K562 (cell line): ENCODE results near the gene PLEKHM3. TPM values are rescaled to one million over a fixed set of nuclear protein-coding genes. Genes with fewer than 3 reads are reported as not detected.

Experiments used
- ATAC-seq: fragments of 200-7000 bp; cut with Tn5 transposase; 3 replicates; pipeline ENCODE4 v1.9.1; 2020; ENCODE audit warnings: moderate library complexity
- BruUV-seq: library from RNA; stranded (reverse); fragments of 400-500 nt; replicated peaks from 2 replicates; lab custom pipeline; 2021; lab: Mats Ljungman, UMichigan
- CTCF ChIA-PET: fragments of 300-600 bp; formaldehyde crosslinking; extraction: SDS; loops from one replicate; lab custom pipeline; 2021; ENCODE audit warnings: low intra/inter-chr PET ratio; lab: Yijun Ruan, JAX
- POLR2A ChIA-PET: fragments of 300-600, 350-650 bp; sonication (Branson Sonifier 250); formaldehyde crosslinking; extraction: SDS; loops from one replicate; lab custom pipeline; 2021; ENCODE audit warnings: antibody characterized with exemption, inconsistent platforms; lab: Yijun Ruan, JAX
- DNase-seq, 4 experiments: peaks; one replicate each; pipeline versions ENCODE4 v3.0.0 to v3.0.0-alpha.2; 2011 to 2018; ENCODE audit warnings: low spot score in 3 of 4, mixed read lengths in 3 of 4; ENCODE audit errors: extremely low read depth in 1 of 4
- FAIRE-seq: peaks from 2 replicates; lab custom pipeline; 2011; peaks lifted over from hg19 to GRCh38; lab: Jason Lieb, UNC
- H2AFZ ChIP-seq: 2 replicates; pipeline ENCODE4 v1.6.0; 2011; ENCODE audit warnings: low read depth, low read length, control low read depth, inconsistent platforms
- H3K27ac ChIP-seq: fragments of 200-600 bp; 3 replicates; pipeline ENCODE4 v1.8.0; 2011; ENCODE audit warnings: low read depth, mild to moderate bottlenecking, control low read depth, inconsistent platforms, low read length, moderate library complexity, mixed read lengths; ENCODE audit errors: extremely low read depth
- H3K27me3 ChIP-seq, 2 experiments: fragments of 300-600 bp in 1 of 2; 2 replicates in 1 of 2; 3 replicates in 1 of 2; pipeline versions ENCODE4 v1.6.0 to v1.8.0; 2011; ENCODE audit warnings: inconsistent platforms in 2 of 2, low read length in 2 of 2, mild to moderate bottlenecking in 1 of 2, mixed read lengths in 1 of 2, moderate library complexity in 1 of 2; ENCODE audit not compliant: control insufficient read depth in 2 of 2, insufficient read depth in 2 of 2
- H3K36me3 ChIP-seq: fragments of 300-600 bp; 3 replicates; pipeline ENCODE4 v1.8.0; 2011; ENCODE audit warnings: mild to moderate bottlenecking, low read length, inconsistent platforms; ENCODE audit not compliant: control insufficient read depth, insufficient read depth
- H3K4me1 ChIP-seq, 2 experiments: fragments of 200-600 bp in 1 of 2; replicated peaks in 1 of 2; 2 replicates in 1 of 2; 3 replicates in 1 of 2; pipeline versions ENCODE4 v1.5.1 to v1.8.0; 2011; ENCODE audit warnings: inconsistent platforms in 2 of 2, low read length in 2 of 2, mild to moderate bottlenecking in 1 of 2, mixed read lengths in 1 of 2, moderate library complexity in 1 of 2; ENCODE audit not compliant: control insufficient read depth in 2 of 2, insufficient read depth in 2 of 2
- H3K4me2 ChIP-seq: 2 replicates; pipeline ENCODE4 v1.6.1; 2011; ENCODE audit warnings: low read length, control low read depth, inconsistent platforms, mixed read lengths; ENCODE audit not compliant: insufficient read depth
- H3K4me3 ChIP-seq: fragments of 200-600 bp; sonication (generic), shearing (Covaris generic); 2 replicates; pipeline ENCODE4 v1.5.1; 2016; ENCODE audit warnings: control low read depth, inconsistent platforms
- H3K79me2 ChIP-seq: fragments of 200-600 bp; 3 replicates; pipeline ENCODE4 v1.8.0; 2011; ENCODE audit warnings: low read length, inconsistent platforms; ENCODE audit not compliant: control insufficient read depth, insufficient read depth
- H3K9ac ChIP-seq, 2 experiments: 2 replicates each; pipeline versions ENCODE4 v1.6.0 to v1.6.1; 2011; ENCODE audit warnings: low read depth in 2 of 2, low read length in 2 of 2, control low read depth in 1 of 2, inconsistent platforms in 1 of 2, mild to moderate bottlenecking in 1 of 2, mixed read lengths in 1 of 2; ENCODE audit not compliant: insufficient read depth in 1 of 2
- H3K9me1 ChIP-seq: one replicate; pipeline ENCODE4 v1.6.0; 2011; ENCODE audit warnings: inconsistent platforms, mild to moderate bottlenecking, low read length, moderate library complexity; ENCODE audit not compliant: control insufficient read depth, insufficient read depth
- H3K9me3 ChIP-seq: replicated peaks from 2 replicates; pipeline ENCODE4 v1.5.1; 2011; ENCODE audit warnings: low read depth, low read length, inconsistent platforms; ENCODE audit not compliant: control insufficient read depth, insufficient read depth
- H4K20me1 ChIP-seq: replicated peaks from 2 replicates; pipeline ENCODE4 v1.6.1; 2011; ENCODE audit warnings: low read length, inconsistent platforms, mixed read lengths; ENCODE audit not compliant: control insufficient read depth, insufficient read depth
- HIVEP1 ChIP-seq: fragments of 250-450 bp; sonication (Bioruptor Pico); IDR thresholded peaks from 2 replicates; pipeline ENCODE4 v1.4.0; 2020; ENCODE audit warnings: mild to moderate bottlenecking
- POLR2H ChIP-seq: IDR thresholded peaks from 2 replicates; pipeline ENCODE4 v1.6.1; 2016; ENCODE audit warnings: missing genetic modification characterization, low read depth, mild to moderate bottlenecking, control low read depth, missing compliant biosample characterization, moderate library complexity
- PRPF4 ChIP-seq: fragments of 200-400 bp; formaldehyde crosslinking; IDR thresholded peaks from one replicate; pipeline ENCODE4 v1.6.1; 2017; ENCODE audit warnings: low read length, low read depth, mild to moderate bottlenecking; ENCODE audit not compliant: insufficient read depth, poor library complexity, severe bottlenecking
- RFX1 ChIP-seq: fragments of 450-650 bp; IDR thresholded peaks from 2 replicates; pipeline ENCODE4 v1.6.1; 2016; ENCODE audit warnings: mild to moderate bottlenecking, moderate library complexity
- TRIM28 ChIP-seq: fragments of 450-650 bp; IDR thresholded peaks from 2 replicates; pipeline ENCODE4 v1.6.1; 2017
- ZNF263 ChIP-seq: sonication (generic); formaldehyde crosslinking; IDR thresholded peaks from 2 replicates; pipeline ENCODE4 v1.8.0; 2022; ENCODE audit warnings: mild to moderate bottlenecking, missing genetic modification reagents, borderline replicate concordance
- WGBS: fragments of 100-300 bp; shearing (Covaris generic); methylation state at CpG from one replicate; pipeline ENCODE4 v1.1.6; 2016; ENCODE audit warnings: low coverage, mixed read lengths; ENCODE audit not compliant: insufficient coverage; ENCODE audit errors: missing lambda C conversion rate; 5-methylcytosine and 5-hydroxymethylcytosine counted together
- in situ Hi-C: fragments of 300-500 bp; cut with MboI; formaldehyde crosslinking; loops from 4 replicates; pipeline ENCODE4 v1.15.0; 2018; ENCODE audit warnings: inconsistent platforms, mixed read lengths
- intact Hi-C: fragments of 100-400 bp; cut with micrococcal nuclease; formaldehyde crosslinking; loops from 2 replicates; pipeline ENCODE4 v1.14.2; 2022
- polyA plus RNA-seq, 8 experiments: library from polyadenylated mRNA; depleted of rRNA in 4 of 8; stranded (reverse) in 5 of 8; unstranded in 3 of 8; fragments of >200 nt; fragmentation: Nextera tagmentation in 2 of 8; fragmentation: Illumina TruSeq in 1 of 8; extraction: Ambion mirVana in 2 of 8; extraction: Trizol in 1 of 8; gene quantifications; 2 replicates each; pipeline versions ENCODE4 v1.2.1 to v1.2.3, GENCODE V29; 2011 to 2014; ENCODE audit warnings: inconsistent platforms in 1 of 8, missing spikeins in 1 of 8
- total RNA-seq, 7 experiments: library from RNA; depleted of rRNA in 6 of 7; stranded (reverse); fragments of >200 nt in 6 of 7; fragmentation: Illumina TruSeq in 2 of 7; extraction: Trizol in 2 of 7; gene quantifications; 2 replicates each; pipeline versions ENCODE4 v1.2.1 to v1.2.3, GENCODE V29; 2011 to 2021; ENCODE audit warnings: low replicate concordance in 1 of 7
- TF ChIP-seq, protein P1 (sequence below): fragments of 450-650 bp; IDR thresholded peaks from 2 replicates; pipeline ENCODE4 v1.7.1; 2018; ENCODE audit warnings: mild to moderate bottlenecking, low read depth; ENCODE audit not compliant: partially characterized antibody
- TF ChIP-seq, protein P2 (sequence below): fragments of 450-650 bp; IDR thresholded peaks from 2 replicates; pipeline ENCODE4 v1.6.1; 2016
- TF ChIP-seq, protein P3 (sequence below): fragments of 450-650 bp; IDR thresholded peaks from 2 replicates; pipeline ENCODE4 v1.6.1; 2016; ENCODE audit warnings: low read depth
- TF ChIP-seq, protein P4 (sequence below): fragments of 450-650 bp; formaldehyde crosslinking; IDR thresholded peaks from 2 replicates; pipeline ENCODE4 v1.4.0; 2022; ENCODE audit warnings: missing genetic modification characterization

Gene PLEKHM3
- total and polyA plus RNA-seq, 9 of the 15 experiments (the other 6 are each of a cell fraction or from before 2014, with no cell fraction given), result 0.24 to 1.6 (median 1.0) TPM

DNA sequence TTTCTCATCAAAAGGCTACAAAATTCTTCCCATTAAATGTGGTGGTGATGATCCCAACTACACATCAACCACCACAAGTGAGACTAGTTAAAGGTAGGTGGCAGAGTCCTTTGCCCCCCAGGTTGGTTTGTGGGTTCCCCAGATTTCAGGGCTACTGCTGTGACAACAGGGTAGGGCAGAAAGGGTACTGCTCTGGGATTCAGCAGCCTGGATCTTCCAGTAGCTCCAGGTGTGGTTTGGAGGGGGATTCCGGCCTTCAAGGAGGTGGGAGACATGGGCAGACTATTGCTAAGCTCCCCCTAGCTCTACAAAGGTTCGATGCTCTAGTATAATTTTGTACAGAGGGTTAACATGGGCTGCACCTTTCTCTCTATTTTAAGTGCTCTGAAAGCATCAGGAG lies 180.7 kb downstream of the PLEKHM3 start:
- no peak overlapping the region for H3K4me3 ChIP-seq
- no peaks in the 10 kb centered on the region for H3K27me3 ChIP-seq
- H3K36me3 ChIP-seq, result no peaks in the 10 kb centered on the region
- 45% methylated on average over 2 of the region's 2 CpGs for WGBS
- H3K9me1 ChIP-seq, result no peaks in the 10 kb centered on the region
- ATAC-seq (no peak), DNase-seq (no peak), FAIRE-seq (no peak)
- no peaks in the 10 kb centered on the region; a peak in 1 of 5 replicates for H3K4me1 ChIP-seq
- ChIA-PET POLR2A (no interaction called here), CTCF (no interaction called here)
- no peaks in the 10 kb centered on the region for H4K20me1 ChIP-seq
- BruUV-seq, result no TSS peak
- no peak overlapping the region for H2AFZ ChIP-seq
- H3K79me2 ChIP-seq, result no peaks in the 10 kb centered on the region
- no peak overlapping the region for H3K27ac ChIP-seq
- in situ Hi-C loops (no loop called here), intact Hi-C loops (no loop called here)
- H3K9me3 ChIP-seq, result no peaks in the 10 kb centered on the region
- no peak overlapping the region for H3K4me2 ChIP-seq
- H3K9ac ChIP-seq, result no peak overlapping the region; a peak in 1 of 4 replicates
- TF ChIP-seq, protein P1, sequence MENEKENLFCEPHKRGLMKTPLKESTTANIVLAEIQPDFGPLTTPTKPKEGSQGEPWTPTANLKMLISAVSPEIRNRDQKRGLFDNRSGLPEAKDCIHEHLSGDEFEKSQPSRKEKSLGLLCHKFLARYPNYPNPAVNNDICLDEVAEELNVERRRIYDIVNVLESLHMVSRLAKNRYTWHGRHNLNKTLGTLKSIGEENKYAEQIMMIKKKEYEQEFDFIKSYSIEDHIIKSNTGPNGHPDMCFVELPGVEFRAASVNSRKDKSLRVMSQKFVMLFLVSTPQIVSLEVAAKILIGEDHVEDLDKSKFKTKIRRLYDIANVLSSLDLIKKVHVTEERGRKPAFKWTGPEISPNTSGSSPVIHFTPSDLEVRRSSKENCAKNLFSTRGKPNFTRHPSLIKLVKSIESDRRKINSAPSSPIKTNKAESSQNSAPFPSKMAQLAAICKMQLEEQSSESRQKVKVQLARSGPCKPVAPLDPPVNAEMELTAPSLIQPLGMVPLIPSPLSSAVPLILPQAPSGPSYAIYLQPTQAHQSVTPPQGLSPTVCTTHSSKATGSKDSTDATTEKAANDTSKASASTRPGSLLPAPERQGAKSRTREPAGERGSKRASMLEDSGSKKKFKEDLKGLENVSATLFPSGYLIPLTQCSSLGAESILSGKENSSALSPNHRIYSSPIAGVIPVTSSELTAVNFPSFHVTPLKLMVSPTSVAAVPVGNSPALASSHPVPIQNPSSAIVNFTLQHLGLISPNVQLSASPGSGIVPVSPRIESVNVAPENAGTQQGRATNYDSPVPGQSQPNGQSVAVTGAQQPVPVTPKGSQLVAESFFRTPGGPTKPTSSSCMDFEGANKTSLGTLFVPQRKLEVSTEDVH, result no peak
- TF ChIP-seq RFX1 (no peak), POLR2H (tag) (no peak), TRIM28 (no peak), ZNF263 (CRISPR knock-in tag) (no peak), HIVEP1 (CRISPR knock-in tag) (no peak), PRPF4 (no peak)
- TF ChIP-seq, protein P2, sequence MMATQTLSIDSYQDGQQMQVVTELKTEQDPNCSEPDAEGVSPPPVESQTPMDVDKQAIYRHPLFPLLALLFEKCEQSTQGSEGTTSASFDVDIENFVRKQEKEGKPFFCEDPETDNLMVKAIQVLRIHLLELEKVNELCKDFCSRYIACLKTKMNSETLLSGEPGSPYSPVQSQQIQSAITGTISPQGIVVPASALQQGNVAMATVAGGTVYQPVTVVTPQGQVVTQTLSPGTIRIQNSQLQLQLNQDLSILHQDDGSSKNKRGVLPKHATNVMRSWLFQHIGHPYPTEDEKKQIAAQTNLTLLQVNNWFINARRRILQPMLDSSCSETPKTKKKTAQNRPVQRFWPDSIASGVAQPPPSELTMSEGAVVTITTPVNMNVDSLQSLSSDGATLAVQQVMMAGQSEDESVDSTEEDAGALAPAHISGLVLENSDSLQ, result no peak
- TF ChIP-seq, protein P3, sequence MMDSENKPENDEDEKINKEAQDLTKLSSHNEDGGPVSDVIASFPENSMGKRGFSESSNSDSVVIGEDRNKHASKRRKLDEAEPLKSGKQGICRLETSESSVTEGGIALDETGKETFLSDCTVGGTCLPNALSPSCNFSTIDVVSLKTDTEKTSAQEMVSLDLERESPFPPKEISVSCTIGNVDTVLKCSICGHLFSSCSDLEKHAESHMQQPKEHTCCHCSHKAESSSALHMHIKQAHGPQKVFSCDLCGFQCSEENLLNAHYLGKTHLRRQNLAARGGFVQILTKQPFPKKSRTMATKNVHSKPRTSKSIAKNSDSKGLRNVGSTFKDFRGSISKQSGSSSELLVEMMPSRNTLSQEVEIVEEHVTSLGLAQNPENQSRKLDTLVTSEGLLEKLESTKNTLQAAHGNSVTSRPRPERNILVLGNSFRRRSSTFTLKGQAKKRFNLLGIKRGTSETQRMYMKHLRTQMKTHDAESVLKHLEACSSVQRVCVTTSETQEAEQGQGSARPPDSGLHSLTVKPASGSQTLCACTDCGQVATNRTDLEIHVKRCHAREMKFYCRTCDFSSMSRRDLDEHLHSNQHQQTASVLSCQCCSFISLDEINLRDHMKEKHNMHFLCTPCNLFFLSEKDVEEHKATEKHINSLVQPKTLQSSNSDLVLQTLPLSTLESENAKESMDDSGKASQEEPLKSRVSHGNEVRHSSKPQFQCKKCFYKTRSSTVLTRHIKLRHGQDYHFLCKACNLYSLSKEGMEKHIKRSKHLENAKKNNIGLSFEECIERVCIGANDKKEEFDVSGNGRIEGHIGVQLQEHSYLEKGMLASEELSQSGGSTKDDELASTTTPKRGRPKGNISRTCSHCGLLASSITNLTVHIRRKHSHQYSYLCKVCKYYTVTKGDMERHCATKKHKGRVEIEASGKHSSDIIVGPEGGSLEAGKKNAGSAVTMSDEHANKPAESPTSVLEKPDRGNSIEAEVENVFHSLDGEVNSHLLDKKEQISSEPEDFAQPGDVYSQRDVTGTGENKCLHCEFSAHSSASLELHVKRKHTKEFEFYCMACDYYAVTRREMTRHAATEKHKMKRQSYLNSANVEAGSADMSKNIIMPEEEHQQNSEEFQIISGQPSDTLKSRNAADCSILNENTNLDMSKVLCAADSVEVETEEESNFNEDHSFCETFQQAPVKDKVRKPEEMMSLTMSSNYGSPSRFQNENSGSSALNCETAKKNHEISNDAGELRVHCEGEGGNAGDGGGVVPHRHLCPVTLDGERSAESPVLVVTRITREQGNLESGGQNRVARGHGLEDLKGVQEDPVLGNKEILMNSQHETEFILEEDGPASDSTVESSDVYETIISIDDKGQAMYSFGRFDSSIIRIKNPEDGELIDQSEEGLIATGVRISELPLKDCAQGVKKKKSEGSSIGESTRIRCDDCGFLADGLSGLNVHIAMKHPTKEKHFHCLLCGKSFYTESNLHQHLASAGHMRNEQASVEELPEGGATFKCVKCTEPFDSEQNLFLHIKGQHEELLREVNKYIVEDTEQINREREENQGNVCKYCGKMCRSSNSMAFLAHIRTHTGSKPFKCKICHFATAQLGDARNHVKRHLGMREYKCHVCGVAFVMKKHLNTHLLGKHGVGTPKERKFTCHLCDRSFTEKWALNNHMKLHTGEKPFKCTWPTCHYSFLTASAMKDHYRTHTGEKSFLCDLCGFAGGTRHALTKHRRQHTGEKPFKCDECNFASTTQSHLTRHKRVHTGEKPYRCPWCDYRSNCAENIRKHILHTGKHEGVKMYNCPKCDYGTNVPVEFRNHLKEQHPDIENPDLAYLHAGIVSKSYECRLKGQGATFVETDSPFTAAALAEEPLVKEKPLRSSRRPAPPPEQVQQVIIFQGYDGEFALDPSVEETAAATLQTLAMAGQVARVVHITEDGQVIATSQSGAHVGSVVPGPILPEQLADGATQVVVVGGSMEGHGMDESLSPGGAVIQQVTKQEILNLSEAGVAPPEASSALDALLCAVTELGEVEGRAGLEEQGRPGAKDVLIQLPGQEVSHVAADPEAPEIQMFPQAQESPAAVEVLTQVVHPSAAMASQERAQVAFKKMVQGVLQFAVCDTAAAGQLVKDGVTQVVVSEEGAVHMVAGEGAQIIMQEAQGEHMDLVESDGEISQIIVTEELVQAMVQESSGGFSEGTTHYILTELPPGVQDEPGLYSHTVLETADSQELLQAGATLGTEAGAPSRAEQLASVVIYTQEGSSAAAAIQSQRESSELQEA, result no peak
- TF ChIP-seq, protein P4, sequence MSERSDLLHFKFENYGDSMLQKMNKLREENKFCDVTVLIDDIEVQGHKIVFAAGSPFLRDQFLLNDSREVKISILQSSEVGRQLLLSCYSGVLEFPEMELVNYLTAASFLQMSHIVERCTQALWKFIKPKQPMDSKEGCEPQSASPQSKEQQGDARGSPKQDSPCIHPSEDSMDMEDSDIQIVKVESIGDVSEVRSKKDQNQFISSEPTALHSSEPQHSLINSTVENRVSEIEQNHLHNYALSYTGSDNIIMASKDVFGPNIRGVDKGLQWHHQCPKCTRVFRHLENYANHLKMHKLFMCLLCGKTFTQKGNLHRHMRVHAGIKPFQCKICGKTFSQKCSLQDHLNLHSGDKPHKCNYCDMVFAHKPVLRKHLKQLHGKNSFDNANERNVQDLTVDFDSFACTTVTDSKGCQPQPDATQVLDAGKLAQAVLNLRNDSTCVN (CRISPR knock-in tag), result no peak
